ENCODE measurements around the gene WDHD1.
A peak's percentile ranks its signal among the peaks of the same experiment; 100 is the strongest.
"Not testable (repeated sequence)": the region's sequence is repeated elsewhere in the genome, so short reads cannot be mapped to it uniquely, and the experiment has no call there.

The WDHD1 gene

GRCh38 chr14:54909817-54910558, 116.9 kb downstream of the WDHD1 start:
- H3K4me3 ChIP-seq (ENCODE audit: low read length), result no peak overlapping the region
- TF ChIP-seq, protein P1, sequence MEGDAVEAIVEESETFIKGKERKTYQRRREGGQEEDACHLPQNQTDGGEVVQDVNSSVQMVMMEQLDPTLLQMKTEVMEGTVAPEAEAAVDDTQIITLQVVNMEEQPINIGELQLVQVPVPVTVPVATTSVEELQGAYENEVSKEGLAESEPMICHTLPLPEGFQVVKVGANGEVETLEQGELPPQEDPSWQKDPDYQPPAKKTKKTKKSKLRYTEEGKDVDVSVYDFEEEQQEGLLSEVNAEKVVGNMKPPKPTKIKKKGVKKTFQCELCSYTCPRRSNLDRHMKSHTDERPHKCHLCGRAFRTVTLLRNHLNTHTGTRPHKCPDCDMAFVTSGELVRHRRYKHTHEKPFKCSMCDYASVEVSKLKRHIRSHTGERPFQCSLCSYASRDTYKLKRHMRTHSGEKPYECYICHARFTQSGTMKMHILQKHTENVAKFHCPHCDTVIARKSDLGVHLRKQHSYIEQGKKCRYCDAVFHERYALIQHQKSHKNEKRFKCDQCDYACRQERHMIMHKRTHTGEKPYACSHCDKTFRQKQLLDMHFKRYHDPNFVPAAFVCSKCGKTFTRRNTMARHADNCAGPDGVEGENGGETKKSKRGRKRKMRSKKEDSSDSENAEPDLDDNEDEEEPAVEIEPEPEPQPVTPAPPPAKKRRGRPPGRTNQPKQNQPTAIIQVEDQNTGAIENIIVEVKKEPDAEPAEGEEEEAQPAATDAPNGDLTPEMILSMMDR (conservative IDR thresholded peaks at IDR 0.05; ENCODE audit: low read length), result no peak
- DNase-seq (ENCODE audit: low read depth), result no peak

DNA sequence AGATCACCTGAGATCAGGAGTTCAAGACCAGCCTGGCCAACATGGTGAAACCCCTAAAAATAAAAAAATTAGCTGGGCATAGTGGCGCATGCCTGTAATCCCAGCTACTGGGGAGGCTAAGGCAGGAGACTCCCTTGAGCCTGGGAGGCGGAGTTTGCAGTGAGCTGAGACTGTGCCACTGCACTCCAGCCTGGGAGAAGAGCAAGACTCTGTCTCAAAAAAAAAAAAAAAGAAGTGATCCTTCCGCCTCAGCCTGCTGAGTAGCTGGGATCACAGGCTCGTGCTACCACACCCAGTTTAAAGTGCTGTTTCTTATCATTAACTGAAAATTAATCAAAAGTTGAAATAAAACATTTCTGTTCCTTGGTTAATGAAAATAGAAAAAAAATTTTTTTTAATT, 117.9 kb downstream of the WDHD1 start:
- not testable (repeated sequence) for H3K4me3 ChIP-seq (ENCODE audit: low read length); DNase-seq (ENCODE audit: low read depth)

DNA sequence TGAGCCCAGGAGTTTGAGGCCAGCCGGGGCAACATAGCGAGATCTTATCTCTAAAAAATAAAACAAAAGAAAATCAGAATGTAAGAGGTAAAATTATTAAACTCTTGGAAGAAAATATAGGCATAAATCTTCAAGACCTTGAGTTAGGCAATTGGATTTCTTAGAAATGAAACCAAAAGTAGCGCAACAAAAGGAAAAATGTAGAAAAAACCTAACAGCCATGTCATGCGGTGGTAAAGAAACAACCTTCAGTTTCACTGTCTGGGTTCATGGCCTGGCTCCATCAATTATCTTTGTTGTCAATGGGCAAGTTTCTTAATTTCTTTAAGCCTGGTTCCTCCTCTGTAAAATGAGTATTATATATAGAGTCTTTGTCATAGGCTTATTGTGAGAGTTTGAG, 118.7 kb downstream of the WDHD1 start:
- TF ChIP-seq, protein P1 (conservative IDR thresholded peaks at IDR 0.05; ENCODE audit: low read length), result no peak
- no peak for DNase-seq (ENCODE audit: low read depth)
- H3K4me3 ChIP-seq (ENCODE audit: low read length), result no peak overlapping the region

DNA sequence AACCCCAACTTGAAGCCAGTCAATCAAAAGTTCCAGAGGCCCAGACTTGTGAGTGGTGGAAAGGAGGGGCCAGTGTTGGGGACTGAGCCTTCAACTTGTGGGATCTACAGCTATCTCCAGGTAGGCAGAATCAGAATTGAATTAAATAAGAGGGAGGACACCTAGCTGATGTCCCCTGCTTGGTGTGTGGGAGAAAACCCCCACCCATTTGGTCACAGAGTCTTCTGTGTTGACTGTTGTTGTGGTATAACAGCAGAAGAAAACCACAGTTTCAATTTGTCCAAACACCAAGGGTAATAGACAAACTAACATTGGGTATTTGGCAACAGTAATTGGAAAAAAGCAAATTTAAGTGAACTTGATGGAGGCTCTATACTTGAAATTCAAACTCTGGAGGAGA, 120.8 kb downstream of the WDHD1 start:
- TF ChIP-seq, protein P1 (conservative IDR thresholded peaks at IDR 0.05; ENCODE audit: low read length), result no peak
- no peak overlapping the region for H3K4me3 ChIP-seq (ENCODE audit: low read length)
- no peak for DNase-seq (ENCODE audit: low read depth)

- no peak for DNase-seq (ENCODE audit: low read depth)
- H3K4me3 ChIP-seq (ENCODE audit: low read length), result peak within 1 kb of the TSS; percentile 79
- TF ChIP-seq, protein P1 (conservative IDR thresholded peaks at IDR 0.05; ENCODE audit: low read length), result peak; percentile 25; the same call in 1 of the 2 replicates
These were observed 124.1 kb downstream of the WDHD1 start, which contains the start of gene GCH1 for GRCh38 chr14:54902521-54903420. Gene GCH1, minus strand, starts transcription at chr14:54902826. Its CDS starts 163 bp downstream, at chr14:54902663.

DNA sequence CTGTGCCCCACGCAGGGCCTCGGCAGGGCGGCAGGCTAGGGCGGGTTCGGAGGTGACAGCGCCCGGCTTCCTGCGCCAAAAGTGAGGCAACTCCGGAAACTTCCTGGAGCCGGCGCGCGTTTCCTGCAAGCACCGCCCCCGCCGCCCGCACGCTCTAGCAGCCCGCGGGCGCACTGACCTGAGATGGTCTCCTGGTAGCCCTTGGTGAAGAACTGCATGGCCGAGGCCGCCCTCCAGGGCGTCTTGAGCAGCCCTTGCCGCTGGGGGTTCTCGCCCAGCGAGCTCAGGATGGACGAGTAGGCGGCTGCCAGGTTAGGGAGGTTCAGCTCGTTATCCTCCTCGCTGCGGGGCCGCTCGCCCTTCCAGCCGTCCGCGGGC, 124.8 kb downstream of the WDHD1 start:
- TF ChIP-seq, protein P1 (conservative IDR thresholded peaks at IDR 0.05; ENCODE audit: low read length), result no peak
- peak; percentile 44 for DNase-seq (ENCODE audit: low read depth)
- H3K4me3 ChIP-seq (ENCODE audit: low read length), result peak overlapping the region; percentile 79

GRCh38 chr14:54901380-54902142, 125.3 kb downstream of the WDHD1 start:
- H3K4me3 ChIP-seq (ENCODE audit: low read length), result peak overlapping the region; percentile 79
- DNase-seq (ENCODE audit: low read depth), result no peak
- TF ChIP-seq, protein P1 (conservative IDR thresholded peaks at IDR 0.05; ENCODE audit: low read length), result no peak

Measured in AG10803 (cell line).